IPS DF 4.7 (cell line): ENCODE results near the gene WNT7B.

Experiments
- DNase-seq: peaks from one replicate; pipeline ENCODE4 v3.0.0-alpha.2; 2013; ENCODE audit warnings: low spot score; ENCODE audit errors: extremely low read depth

Gene WNT7B

GRCh38 chr22:45891021-45891421 lies 85.9 kb downstream of the WNT7B start:
- DNase-seq = no peak

GRCh38 chr22:45890351-45890635 lies 86.7 kb downstream of the WNT7B start:
- no peak for DNase-seq

- no peak for DNase-seq
Observed at GRCh38 chr22:45889539-45890350, 87.2 kb downstream of the WNT7B start.

DNA sequence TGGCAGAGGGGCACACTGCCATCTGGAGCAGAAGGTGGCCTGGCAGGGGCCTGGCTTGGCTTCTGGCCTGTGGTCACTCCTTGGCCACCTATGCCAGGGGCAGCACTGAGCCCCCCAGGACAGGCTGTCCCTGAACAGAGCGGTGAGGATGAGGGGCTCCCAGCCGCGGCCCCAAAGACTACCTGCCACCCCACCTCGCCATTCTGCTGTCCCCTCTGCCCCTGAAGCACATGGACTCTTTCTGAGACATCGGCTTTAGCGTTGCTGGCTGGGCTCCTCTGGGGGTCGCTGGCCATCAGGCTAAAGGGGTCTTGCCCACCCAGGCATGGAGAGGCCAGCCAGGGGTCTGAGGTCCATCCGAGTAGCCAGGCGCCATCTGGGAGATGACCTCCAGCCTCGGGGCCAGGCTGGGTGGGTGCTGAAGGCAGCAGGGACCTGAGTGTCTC lies 87.8 kb downstream of the WNT7B start:
- no peak for DNase-seq

- DNase-seq = no peak
Observed at GRCh38 chr22:45888221-45889092, 88.5 kb downstream of the WNT7B start.

DNA sequence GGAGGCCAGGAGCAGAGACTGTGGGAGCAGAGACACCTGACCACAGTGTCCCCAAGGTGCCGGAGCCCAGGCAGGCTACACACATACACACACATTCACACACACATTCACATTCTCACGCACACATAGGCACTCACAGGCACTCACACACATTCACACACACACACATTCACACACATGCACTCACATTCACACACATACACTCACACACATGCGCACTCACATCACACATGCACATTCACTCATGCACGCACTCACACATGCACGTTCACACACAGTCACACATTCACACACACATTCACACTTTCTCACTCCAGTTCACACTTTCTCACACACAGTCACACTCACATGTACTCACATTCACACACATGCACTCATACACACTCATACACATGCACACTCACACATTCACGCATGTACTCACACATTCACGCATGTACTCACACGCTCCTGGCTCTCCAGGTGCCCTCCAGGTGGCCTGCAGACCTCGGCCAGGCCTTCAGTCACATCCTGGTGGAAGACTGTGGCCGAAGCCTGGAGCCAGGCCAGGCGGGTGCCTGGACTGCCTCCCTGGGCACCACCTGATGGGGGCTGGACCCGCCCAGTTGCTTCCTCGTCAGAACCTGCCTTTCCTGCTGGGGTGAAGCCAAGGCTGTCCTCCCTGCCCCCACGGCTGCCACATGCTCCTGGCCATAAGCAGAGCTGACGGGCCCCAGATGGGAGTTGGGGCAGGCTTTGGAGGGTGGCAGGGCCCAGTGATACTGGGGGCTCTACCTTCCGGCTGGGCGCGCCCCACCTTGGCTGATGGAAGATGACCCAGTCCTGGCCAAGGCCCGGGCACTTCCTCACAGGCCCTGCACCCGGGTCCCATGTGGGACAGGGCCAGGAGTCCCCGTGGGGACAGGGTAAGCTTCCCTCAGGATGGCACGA lies 89.5 kb downstream of the WNT7B start:
- no peak for DNase-seq

GRCh38 chr22:45886540-45886939 lies 90.4 kb downstream of the WNT7B start:
- DNase-seq = no peak

DNA sequence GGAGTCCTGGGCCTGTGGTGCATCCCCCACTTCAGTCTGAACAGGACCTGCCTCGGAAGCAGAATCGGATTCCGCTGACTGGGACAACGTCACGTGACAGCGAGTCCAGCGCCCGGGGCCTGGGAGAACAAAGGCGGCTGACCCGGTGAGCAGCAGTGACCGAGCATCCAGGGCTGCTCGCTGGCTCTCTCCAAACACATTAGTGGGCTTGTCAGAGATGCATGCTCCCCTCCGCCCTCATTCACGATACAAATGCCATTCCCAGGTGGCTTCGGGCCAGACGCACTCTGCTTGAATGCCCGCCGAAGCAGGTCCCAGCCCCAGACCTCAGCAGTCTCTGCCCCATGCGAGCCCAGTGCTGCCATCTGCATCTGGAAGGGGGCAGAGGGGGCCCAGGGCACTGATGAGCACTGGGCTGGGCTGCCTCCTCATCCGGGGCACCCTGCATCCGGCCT lies 91.0 kb downstream of the WNT7B start:
- DNase-seq = no peak

DNA sequence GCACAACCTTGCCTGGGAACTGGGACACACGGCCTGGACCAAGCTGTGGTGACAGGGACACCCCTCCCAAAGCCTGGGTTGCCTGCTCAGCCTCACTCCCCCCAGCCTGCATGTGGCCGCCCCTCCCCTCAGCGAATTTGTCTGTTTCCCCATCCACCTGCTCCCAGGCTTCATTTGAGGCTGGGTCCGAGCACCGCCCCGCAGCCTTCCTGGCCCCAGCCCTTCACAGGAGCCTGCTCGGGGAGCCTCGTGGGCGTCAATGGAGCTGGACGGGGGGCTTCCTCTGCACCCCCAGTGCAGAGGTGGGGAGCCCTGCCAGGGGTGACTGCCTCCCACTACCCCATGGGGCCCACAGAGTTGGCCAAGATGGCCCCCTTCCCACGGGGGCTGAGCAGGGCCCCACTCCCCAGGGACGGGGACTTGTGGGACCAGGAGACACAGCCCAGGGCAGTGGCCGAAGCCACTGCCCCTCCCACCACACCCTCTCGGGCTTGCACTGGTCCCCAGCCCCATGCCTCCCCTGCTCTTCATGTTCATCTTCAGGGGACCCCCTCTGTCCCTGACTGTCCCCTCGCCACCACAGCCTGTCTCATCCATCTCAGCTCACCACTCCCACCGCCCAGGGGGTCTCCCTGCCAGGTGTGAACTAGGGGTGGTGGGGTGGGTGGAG lies 91.7 kb downstream of the WNT7B start:
- DNase-seq = no peak

DNA sequence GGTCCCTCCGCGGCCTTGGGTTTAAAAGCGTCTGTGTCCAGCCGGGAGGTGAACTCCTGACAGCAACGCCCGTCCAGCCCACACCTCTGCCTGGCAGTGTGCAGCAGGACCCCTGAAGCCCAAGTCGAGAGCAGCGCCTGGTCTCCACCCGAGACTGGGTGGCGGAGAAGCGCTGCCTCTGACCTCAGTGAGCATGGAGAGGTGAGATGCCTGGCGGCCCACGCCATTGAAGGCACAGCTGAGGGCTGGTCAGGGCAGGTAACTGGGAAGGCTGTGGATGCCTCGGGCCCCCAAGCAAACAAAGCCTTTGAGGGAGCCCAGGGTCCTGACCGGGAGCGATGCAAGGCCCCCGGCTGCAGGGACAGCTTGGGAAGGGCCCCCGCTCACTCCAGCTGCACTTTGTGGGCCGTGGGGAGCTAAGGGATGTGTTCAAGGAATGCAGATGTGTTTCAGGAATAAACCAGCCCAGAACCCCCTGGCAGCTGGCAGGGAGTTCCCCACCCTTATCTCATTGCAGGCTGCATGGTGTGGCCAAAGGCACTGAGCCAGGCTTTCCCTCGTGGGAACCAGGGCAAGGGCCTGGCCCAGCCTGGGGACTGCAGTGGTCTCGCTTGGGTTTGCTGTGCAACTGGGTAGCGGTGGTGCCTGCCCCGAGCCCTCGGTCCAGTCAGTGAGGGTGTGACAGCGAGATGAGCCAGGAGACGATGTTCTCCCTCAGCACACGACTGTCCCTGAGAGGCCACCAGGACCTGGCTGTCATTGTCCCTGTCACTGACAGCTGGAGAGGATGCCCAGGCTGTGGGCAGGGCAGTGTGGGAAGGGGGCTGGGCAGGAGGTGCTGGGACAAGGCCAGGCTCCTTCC lies 92.5 kb downstream of the WNT7B start:
- DNase-seq = no peak

- DNase-seq = no peak
Observed at GRCh38 chr22:45883811-45884170, 93.2 kb downstream of the WNT7B start.

- no peak for DNase-seq
Observed at GRCh38 chr22:45882881-45883810, 93.8 kb downstream of the WNT7B start.

GRCh38 chr22:45881524-45881875 lies 95.5 kb downstream of the WNT7B start:
- no peak for DNase-seq

DNA sequence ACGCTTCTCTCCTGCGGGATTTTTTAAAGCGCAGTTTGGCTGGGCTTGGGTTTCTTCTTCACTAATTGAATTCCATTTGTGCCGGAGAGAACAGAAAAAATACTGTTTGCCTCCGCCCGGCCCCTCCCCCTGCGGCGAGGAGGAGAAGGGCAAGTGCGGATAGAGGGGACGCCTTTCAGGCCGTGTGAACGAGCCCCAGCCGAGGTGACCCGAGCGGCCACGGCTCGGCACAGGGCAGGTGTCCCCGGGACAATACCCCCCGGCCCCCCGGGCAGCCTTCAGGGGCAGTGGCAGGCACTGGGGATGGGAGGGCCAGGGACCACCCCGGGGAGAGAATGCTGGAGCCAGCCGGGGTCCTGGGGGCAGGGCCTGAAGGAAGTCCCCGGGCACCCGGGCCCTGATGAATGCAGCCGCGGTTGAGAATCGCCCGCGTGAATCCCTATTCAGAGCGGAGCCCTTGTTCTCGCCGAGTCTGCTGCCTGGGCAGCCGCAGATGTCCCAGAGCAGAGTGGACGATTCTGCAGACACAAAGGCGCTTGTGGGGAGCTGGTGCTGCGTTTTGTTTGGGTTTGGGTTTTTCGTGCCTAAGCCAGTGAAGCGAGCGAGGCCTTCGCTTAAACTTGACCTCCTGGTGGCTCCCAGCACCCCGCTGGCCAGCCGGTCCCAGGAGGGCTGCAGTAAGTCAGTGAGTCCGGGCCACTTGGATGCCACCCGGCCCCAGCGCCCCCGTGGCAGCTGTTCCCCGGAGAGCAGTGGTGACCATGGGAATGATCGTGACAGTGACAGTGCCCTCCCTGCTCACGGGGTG lies 96.0 kb downstream of the WNT7B start:
- DNase-seq = no peak

DNA sequence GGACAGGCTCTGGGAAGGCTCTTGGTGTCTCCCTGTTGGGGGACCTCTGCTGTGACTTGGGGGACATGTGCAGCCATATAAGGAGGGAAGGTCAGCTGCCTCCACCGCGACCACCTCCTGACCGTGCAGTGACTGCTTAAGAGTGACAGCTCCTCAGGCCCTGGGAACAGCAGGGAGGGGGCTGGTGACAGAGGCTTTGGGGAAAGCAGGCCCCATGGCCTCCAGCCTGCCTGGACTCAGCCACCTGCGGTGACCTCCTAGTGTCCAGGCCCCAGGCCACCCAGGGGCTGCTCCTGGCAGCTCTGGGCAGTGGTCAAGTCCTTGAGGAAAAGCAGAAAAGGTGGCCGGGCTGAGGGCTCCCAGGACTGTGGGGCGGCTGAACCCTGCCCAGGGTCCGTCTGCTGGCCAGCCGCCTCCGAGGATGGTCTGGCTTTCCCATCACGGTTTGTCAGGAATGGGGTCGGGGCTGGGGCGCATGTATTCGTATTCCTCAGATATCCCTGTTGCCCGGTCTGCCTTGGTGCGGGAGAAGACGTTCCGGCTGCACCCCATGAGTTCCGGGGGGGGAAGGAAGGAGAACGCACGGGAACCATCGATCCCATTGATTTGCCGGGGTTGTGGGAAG lies 96.8 kb downstream of the WNT7B start:
- DNase-seq = no peak

GRCh38 chr22:45879552-45879949 lies 97.4 kb downstream of the WNT7B start:
- no peak for DNase-seq

DNA sequence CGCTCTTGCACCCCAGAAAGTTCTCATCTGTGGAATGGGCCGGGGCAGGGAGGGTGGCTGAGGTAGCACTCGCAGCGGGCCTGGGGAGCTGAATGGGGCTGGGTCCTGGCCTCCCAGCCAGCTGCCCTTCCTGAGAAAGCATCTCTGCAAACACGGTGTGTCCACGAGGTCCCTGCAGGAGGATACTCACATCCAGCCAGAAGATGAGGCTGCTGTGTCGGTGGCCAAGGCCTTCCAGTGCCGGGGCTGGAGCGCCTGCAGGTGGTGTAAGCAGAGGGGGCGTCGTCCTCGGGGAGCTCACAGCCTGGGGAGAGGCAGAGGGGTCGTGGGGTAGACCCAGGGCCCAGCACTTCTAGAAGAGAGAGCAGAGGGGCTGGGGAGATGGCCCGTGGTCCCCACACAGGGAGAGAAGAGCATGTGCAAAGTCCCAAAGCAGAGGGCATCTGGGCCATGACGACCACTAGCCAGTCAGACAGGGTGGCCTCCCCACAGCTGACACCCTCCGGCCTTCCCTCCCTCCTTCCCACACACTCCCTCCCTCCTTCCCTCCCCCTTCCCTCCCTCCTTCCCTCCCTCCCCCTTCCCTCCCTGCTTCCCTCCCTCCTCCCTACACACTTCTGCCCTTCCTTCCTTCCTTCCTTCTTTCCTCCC lies 97.9 kb downstream of the WNT7B start:
- no peak for DNase-seq
